DMS 273 treated with DMSO at 0.1 percent for 48 hours (cell line): Measurements from ENCODE around the gene RASSF6.
"Not testable (repeated sequence)": the region's sequence is repeated elsewhere in the genome, so short reads cannot be mapped to it uniquely, and the experiment has no call there.

ENCODE experiments used
- DNase-seq: peaks from one replicate; lab custom pipeline; 2025; lab: John Stamatoyannopoulos, UW

RASSF6 gene, protein sequence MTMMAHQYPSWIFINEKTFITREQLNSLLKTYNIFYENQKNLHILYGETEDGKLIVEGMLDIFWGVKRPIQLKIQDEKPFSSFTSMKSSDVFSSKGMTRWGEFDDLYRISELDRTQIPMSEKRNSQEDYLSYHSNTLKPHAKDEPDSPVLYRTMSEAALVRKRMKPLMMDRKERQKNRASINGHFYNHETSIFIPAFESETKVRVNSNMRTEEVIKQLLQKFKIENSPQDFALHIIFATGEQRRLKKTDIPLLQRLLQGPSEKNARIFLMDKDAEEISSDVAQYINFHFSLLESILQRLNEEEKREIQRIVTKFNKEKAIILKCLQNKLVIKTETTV

DNA sequence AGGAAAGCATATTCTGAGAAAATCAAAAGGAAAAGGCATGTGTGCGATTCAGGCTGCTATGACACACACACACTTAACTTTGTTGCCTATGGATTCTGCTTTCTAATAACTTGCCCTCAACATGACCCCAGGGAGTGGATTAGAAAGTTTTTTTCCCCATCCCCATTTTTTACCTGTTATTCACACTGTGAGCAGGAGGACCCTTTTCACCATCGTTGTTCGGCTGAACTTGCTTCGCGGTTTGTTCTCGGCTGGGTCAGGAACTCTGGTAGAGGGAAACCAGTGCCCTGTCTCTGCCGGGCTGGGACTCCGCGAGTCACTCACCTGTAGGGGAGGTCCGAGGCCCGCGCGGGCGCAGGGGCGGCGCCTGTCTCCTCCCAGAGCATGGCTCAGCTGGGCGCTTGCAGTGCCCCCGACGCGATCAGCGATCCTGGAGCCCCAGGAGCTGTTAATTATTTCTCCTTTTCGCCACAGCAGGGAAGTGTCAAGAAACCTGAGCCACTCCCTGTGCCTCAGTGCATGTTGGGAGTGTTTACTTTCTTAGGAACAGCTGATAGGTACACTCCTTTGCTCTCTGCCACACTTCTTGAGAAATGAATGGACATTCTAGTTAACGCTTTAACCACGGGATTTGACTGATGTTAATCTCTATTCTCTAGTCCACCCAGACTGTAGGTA, at the start of gene RASSF6:
Gene RASSF6 (minus strand): TSS at position 322 of the 678 bp plus-strand sequence. CDS start 8,641 bp downstream, outside the sequence.
- DNase-seq, result no peak

DNA sequence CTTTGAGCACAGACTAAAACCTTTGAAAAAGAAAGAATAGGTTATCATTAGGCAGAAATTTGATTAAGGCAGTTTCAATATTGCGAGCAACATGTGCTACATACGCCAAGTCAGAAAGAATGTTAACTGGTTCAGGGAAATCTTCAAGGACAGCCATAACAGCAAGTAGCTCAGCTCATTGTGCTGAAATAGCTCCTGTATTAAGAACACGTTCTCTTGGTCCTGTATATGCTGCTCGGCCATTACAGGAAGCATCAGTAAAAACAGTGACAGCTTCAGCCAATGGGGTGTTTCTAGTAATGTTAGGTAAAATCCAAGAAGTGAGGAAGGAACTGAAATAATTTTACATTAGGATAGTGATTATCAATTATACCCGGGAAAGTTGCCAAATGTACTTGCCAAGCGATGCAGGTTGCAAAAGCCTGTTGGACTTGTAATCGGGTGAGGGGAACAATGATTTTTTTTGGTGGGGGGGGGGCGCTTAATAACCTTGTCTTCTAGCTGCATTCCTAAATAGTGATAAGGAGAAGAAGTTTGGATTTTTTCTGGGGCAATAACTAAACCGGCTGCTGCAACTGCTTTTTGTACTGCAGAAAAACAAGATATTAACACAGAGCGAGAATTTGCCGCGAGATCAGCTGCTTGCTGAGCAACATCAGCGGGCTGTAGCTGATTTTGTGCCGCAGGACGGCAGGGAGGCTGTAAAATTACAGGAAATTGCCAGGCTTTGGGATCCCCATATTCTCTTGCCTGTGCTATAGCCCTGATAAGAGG, 49.4 kb upstream of the RASSF6 start:
- DNase-seq, result no peak

DNA sequence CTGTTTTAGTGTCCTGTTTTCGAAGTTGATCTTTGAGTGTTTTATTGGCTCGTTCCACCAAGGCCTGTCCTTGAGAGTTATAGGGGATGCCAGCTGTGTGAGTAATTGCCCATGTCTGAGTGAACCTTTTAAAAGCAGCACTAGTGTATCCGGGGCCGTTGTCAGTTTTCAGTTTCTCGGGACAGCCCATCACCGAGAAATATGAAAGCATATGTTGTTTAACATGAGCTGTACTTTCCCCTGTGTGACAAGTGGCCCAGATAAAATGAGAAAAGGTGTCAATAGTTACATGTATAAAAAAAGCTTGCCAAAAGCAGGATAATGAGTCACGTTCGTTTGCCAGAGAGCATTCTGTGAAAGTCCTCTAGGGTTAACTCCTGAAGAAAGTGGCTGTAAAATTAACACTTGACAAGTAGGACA, 48.6 kb upstream of the RASSF6 start:
- no peak for DNase-seq

DNA sequence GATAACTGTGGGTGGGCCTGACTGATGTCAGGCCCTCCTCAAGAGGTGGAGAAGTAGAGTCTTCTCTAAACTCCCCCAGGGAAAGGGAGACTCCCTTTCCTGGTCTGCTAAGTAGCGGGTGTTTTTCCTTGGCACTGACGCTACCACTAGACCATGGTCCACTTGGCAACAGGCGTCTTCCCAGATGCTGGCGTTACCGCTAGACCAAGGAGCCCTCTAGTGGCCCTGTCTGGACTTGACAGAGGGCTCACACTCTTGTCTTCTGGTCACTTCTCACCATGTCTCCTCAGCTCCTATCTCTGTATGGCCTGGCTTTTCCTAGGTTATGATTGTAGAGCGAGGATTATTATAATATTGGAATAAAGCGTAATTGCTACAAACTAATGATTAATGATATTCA, 45.7 kb upstream of the RASSF6 start:
- not testable (repeated sequence) for DNase-seq

DNA sequence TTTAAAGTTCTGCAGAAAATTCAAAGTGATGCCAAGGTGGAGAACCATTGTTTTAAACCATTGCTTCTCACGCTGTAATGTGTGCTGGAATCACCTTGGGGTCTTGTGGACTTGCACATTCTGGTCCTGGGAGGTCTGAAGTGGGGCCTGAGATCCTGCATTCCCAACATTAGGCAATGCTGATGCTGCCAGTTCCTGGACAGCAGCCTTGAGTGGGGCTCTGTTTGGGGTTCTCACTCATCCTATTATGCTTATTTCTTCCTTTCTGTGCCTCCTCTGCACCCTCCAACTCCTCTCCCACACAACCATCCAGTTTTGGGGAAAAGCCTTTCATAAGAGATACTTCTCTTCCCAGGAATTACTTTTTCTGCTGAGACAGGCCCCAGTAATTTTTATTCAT, 44.2 kb upstream of the RASSF6 start:
- DNase-seq, result no peak

DNA sequence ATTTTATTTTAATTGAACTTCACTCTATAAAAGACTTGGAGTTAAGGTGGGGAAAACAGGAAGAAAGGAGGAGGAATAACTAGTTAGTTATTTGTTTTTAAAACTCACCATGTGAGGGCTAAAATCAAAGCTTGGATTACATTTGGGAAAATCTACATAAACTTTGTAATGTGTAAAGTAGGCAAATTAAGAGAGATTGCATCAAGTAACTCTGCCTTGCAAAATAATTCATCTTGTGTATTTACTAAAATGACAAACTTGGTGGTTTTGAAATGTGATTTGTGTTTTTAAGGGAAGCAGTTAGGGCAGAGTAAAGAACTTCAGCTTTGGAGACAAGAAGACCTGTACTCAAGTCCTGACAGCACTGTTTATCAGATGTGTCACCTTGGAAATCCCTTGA, 43.3 kb upstream of the RASSF6 start:
- no peak for DNase-seq

DNA sequence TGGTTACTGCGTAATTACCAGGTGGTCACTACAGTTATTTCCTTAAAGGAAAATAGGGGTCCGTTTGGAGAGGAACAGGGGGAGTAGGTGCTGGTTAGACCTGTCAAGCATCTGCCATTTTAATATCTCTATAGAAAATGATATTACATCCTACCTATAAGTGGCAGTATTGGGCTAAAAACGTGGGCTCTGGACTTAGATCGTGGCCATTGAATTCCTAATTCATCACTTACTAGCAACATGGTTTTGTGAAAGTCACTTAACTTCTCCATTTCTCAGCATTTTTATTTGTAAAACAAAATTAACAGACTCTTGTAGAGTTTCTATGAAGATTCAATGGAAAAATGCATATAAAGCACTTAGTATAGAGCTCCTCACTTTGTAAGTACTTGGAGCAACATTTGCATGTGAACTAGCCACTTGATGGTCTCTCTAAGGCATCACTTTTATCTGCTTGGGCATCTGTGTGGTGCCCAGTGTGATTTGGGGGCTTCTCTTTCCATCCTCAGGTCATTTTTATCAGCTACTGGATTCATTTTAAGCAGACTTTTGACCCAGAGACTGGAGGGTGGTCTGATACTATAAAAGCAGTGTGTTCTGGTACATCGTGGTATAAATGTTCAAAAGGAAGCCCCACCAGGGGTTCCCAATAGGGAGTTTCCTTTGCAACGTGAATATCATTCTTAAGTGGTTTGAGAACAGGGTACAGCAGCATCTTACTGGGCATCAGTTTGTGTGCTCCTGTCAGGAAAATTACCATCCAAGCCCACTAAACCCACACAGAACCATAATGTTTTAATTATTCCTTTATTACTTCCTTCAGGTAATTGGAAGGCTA, 42.7 kb upstream of the RASSF6 start:
- no peak for DNase-seq

DNA sequence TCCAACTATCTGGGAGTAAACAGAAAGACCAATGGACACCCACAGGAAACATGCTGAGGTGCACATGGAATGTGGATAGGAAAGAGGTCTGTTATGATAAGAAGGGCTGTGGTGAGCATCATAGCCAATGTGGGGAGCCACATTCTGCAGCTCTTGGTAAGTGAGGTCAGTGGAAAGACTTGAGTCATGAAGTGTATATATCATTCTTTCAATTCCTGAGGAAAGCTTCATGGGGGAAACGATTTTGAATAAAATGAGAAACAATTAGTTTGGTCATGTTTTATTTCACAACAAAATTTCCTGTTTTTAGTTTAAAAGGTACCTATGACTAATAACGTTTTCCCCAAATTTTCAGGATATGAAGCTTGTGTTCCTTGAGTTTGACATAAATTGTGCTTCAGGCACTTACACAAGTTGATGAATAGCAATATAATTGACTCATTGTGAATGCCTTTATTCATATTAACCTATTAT, 41.4 kb upstream of the RASSF6 start:
- no peak for DNase-seq

DNA sequence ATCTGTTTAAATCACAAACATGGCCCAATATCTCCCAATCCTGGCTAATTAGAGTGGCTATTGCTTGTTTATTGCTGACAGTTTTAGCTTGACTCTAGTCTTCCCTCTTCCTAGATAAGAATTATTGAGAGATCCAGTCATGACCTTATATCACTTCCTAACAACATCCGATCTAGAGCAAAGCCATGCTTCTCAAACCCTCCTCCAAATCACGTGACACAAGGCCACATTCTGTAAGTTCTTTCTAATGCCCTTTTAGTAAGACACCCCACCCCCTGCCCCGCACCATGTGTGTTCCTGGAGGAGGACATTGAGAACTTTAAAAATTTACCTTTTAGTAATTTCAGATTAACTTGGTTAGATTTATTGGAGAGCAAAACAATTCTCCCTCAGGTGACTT, 40.6 kb upstream of the RASSF6 start:
- DNase-seq, result no peak

DNA sequence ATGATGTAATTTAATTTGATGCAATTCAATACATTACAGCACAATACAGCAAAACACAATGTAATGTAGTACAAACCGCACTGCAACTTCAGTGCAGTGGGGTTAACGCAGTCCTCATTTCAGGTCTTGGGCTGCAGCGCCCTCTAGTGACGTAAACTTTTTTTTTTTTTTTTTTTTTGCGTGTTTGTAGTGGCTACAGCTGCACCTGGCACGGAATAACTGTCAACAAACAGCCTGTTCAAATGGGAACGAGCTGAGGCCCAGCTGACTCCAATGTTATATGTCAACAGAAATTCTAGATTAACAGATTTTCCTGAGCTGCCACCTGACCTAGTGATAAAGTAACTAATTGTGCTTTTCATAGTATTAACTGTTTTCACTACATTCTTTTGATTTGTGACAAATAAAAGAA, 33.5 kb upstream of the RASSF6 start:
- DNase-seq, result no peak

DNA sequence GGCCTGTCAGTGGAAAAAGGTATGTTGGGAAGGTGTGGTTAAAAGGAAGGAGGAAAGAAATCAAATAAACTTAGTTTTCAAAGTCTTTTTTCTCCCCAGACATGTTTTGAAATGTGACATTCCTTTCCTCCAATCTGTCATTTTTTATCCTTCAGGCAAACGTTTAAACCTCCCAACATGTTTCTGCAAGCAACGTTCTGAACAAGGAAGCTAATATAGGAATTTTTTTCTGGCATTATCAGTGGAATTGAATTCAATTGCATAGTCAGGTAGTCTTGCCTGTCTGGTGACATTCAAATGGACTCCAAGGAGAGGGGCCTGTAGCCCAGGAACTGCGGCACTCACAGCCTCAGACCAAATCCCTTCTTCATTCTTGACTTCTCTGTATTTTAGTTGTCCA, 30.0 kb upstream of the RASSF6 start:
- DNase-seq, result no peak

DNA sequence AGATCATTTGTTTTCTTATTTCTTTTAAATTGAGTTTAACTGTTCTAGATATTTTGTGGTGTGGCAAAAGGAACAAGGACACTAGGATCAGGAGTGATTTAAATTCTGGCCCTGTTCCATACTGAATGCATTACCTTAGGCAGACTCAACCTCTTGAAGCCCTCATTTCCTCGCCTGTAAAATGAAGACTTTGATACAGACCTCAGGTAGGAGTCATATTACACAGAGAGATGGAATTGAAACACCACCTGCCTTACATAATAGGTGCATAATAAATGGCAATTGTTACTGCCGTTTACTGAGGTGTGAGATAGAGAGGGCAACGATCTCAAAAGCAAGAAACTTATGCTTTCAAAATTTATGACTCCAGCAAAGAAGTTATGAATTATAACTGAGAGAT, 28.2 kb upstream of the RASSF6 start:
- no peak for DNase-seq

DNA sequence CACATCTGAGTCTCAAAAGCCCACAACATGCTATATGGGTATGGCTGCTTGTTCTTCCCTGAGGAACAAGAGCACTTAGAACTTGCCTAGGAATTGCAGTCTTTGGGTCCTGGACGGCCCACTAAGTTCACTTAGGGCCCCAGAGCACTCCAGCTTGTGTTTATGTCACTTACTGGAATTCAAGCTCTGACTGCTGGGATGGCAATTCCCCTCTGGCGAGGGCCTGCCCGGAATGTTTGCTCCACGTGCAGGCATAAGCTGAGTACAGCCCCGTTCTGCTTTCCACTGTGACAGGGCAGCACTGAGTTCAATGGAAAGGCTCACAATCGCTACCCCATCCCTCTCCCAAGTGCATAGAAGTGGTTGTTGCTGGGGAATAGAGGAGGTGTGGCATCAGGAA, 25.9 kb upstream of the RASSF6 start:
- no peak for DNase-seq

DNA sequence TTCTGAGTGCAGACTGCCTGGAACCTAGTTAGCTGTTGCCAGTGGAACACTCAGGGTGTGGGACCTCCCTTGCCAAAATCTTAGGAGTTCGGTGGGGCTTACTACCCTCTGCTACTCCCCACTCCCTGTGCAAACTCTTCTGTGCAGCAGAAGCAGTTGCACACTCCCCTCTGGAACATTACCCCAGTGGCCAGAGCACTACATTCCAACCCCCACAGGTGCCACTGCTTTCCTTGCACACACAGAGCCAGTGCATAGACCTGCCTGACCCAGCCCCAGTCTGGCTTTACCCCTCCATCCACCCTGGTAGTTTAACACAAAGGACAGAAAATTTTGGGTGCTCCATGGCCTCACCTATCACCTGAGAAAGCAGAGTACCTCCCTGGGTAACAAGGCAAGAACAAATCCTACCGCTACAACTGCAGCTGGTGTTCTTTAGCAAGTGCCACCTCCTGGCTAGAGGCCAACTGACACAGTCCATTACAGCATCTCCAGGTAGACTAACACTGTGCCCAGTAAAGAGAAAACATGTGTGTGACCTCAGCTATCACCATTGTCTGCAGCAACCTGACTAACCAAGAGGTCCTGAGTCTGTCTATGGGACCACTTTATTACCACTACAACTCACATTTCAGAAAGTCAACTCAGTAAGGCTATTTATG, 11.5 kb upstream of the RASSF6 start:
- DNase-seq, result no peak

DNA sequence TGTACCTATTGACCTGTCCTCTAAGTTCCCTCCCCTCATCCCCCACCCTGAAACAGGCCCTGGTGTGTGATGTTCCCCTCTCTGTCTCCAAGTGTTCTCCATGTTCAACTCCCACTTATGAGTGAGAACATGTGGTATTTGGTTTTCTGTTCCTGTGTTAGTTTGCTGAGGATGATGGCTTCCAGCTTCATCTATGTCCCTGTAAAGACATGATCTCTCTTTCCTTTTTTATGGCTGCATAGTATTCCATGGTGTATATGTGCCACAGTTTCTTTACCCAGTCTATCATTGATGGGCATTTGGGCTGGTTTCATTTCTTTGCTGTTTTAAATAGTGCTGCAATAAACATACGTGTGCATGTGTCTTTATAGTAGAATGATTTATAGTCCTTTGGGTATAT, 8.6 kb upstream of the RASSF6 start:
- DNase-seq, result not testable (repeated sequence)

DNA sequence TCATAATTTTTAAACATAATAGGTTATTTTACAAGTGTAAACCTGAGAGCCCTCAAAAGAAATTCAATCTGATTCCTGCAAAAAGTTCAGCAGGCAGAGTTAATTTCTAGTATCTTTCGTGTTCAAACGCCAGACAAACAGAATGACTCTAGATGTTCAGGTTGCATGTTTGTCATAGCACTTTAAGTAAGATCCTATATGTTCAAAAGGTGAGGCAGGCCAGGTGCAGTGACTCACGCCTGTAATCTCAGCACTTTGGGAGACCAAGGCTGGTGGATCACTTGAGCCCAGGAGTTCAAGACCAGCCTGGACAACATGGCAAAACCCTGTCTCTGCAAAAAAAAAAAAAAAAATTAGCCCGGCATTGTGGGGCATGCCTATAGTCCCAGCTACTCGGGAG, 1.1 kb upstream of the RASSF6 start:
- DNase-seq, result no peak

DNA sequence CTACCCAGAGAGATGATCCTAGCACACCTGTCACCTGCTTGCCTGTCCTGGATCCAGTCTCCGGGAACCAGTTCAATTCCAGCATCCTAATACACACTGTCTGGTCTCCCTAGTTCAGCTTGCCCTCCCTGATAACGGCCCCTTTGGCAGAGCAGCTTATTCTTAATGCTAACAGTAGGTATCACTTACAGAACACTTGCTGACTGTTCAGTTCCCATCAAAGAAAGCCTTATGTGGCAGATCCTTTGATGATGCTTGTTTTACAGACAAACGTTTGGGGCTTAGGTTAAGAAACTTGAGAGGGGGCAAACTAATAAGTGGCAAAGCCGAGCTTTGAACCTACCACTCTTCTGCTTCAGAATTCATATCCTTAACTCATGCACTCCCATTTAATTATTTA, 890 bp downstream of the RASSF6 start:
- DNase-seq, result no peak

DNA sequence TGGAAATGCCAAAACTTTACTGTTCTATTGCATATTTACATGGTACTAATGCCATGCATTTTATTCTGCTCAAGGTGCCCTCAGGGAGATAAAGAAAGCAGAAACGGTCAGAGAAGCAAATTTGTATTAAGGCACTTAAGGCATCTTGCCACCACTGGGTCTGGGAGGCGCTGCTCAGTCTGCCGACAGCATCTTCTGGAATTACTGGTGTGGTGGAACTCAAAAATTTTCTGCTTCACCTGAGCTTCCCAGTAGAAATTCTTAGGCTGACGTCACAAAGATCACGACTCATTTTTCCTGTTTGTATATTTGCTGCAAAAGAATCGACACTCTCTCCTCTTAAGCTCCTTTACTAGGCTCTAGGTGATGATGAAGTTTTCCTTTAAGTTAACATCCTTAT, 3.0 kb downstream of the RASSF6 start:
- no peak for DNase-seq

DNA sequence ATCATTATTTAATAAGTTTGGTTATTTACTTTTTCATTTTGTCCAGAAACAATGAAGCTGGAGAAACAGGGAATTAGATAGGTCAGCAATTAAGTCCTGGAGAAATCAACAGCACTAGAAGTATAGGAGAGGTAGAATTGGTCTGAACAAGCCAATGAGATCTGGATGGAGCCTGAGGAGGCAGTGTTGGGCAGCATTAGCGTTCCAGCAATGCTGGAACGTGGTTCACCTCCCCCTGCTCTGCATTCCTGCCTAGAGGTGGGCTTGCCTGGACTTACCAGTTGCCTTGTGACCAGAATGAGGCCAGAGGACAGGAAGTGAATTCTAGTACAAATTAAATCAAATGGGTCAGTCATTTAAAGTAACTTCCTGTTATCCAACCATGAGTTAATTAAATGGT, 4.6 kb downstream of the RASSF6 start:
- no peak for DNase-seq

DNA sequence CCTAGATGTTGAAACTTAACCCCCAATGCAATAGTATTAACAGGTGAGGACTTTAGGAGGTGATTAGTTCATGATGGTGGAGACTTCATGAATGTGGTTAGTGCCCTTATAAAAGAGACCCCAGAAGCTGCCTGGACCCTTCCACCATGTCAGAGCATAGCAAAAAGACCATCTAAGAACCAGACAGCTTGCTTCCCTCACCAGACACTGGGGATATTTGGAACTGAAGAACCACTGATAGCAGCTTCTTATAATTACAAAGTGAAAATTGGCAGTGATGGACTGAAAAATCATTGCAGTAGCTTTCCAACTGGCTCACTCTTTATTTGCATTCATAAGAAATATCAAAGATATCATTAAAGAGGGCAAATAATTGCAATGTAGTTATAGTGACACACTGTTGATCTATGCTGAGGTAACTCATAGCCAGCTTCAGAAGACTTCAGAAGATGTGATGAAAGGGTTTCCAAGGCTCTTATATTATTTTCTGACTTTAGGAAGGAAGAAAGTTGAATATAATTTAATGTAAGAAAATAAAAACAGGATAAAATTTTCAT, 5.8 kb downstream of the RASSF6 start:
- no peak for DNase-seq

DNA sequence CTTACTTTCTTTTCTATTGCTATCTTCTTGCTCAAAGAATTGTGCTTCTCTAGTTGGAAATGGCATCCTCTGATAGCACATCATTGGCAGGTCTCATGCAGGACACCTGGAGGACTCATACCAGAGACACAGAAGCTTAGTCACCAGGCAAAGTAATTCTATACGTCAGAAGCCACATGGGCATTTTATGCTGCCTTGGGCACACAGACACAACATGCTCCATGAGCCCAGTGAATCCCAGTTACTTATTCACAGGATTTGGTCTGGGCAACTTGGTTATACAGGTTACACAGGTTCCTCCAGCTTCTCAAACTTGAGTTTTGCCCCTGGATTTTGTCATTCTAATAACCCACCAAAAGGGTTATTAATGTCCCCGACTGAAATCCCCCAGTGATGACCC, 7.1 kb downstream of the RASSF6 start:
- DNase-seq, result no peak
